HG03432 (cell line): Measurements from ENCODE around the gene SORCS1.
A peak's percentile ranks its signal among the peaks of the same experiment; 100 is the strongest.

Experiments used
- ATAC-seq: cut with Tn5 transposase; IDR thresholded peaks from one replicate; pipeline ENCODE4 v1.9.1; 2021; ENCODE audit warnings: mild to moderate bottlenecking, moderate library complexity; ENCODE audit not compliant: unreplicated experiment

SORCS1 gene

DNA sequence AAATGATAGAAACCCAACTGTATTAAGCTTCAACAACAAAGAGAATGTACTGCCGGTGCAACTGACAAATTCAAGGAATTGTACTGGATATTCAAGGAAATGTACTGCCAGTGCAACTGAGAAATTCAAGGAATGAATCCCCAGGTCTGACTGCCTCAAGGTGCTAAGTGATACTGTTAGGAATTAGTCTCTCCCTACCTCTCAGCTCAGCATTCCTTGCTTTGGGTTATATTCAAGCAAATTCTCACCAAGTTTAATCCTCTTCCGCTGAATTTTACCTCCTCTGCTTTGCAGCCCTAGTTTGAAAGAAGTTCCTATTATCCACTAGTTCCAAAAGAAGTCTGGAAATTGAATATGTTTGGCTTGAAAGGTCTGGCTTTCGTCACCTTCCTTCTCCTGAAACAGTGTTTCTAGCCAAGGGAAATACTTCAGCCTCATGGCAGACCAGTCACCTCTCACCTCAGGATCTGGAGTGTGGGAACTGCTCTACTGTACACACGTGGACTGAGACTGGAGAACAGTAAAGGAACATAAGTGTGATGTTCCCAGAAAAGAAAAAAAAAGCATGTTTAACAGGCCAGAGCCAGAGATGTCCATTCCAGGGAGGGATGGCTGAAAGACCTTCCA lies 60.4 kb downstream of the SORCS1 start:
- no peak for ATAC-seq

DNA sequence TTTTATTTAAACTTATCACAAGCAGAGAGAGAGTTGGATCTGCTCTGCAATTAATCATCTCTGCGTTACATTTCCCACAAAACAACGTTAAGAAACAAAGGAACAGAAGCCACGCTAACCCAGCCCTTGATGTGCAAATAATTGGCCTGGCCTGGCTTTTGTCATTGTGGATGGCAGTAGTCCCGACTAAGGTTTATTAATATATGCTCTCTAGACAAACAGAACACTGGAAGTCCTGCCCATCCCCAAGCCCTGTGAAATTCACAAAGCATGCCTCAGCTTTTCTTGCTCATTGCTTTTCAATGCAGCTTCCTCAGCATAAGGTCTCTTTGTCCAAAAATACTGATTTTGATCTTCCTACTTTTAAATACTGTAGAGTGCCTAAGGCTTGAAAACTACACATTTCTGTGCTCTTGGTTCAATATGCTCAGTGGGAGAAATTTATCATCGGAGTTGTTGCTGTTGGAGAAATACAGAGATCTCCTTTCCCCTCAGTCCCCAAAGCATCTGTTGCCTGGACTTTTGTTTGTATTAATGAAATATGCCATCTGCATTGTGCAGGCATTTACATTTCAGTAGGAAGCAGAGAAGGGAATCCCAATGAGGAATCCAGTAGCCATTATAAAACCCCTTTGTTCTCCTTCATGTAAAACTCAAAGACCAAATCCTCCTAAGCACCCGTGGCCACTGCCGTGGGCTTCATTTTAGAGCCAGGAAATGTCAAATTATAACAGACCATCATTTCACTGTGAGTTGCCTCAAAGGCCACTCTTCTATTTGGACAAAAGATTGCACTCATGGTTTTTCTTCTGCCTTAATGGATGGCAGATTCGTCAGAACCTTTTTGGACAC lies 61.1 kb downstream of the SORCS1 start:
- no peak for ATAC-seq

DNA sequence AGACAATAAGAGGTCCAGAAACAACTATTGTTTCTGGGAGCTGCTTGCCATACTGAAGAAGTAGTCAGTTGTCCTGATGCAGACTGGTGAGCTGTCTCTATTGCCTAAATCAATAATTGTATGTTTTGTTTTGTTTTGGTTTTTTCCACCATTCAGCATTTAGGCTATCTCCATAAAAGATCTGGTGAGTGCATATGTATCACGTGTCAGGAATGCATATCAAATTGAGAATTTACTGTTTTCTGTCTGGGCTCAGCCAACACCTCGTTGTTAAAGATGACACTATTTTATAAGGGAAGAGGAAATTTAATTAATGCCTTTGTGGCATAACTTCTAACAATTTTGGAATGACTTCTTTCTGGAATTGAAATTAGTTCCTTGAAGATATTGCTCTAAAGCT lies 66.2 kb downstream of the SORCS1 start:
- no peak for ATAC-seq

DNA sequence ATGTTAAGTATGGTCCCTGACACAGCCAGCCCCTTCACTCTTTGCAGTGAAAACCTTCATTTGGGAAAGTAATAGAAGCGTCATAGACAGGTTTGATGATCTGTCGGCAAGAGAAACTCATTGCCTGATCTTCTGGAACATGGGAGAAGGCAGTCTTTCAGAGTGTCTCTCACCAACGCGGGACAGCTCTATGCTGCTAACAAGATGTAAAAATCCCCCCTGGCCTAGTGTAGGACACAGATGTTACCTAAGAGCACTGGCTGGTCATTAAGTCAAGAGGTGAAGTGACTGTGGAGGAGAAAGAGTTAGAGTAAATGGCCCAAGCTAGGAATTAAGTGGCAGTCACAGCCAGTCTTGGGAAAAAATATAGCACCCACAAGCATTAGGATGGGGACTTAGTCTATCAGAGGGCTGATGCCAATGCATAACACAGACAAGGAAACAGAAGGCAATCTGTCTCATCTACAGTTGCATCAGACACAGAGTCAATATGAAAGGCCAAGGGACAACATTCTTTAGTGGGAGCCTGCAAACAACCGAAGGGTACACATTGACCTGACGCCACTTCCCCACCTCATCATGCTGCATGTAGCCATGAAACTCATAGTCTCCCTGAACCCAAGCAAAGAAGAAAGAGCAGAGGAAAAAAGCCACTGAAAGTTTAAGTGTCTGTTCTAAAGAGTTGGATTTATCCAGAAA lies 69.5 kb downstream of the SORCS1 start:
- no peak for ATAC-seq

DNA sequence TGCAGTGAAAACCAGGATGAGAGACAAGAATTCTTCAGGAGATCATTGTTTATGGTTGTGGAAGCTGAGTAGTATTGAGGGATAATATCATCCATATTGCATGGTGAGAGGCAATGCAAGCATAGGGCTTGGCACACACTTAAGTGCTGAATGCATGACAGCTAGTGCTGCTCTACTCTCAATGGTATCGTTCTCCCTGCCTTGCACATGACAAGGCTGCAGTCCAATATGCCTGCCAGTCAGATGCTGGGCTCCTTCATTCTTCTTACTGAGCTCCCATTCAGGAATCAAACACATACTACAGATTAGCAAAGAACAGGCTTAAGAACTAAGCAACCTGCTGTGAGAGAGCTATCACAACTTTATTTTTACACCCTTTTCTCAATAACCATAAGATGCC lies 72.2 kb downstream of the SORCS1 start:
- no peak for ATAC-seq

DNA sequence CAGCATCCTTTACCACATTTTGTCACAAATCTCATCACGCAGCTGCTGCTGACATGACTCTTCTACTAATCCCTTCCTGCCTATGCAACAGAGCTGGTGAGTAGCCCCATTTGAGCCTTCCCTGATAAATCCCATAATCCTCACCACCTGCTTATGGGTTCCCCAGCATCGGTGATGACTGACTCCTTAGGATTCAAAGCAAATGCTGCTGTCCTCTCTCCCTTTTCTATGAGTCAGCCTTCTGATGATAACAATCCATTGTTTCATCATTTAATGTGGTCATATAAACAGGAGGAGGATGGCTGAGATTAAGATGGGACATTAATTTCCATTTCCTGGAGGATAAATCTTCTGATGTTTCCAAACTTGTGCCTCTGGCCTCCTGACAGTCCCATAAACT lies 73.4 kb downstream of the SORCS1 start:
- no peak for ATAC-seq

DNA sequence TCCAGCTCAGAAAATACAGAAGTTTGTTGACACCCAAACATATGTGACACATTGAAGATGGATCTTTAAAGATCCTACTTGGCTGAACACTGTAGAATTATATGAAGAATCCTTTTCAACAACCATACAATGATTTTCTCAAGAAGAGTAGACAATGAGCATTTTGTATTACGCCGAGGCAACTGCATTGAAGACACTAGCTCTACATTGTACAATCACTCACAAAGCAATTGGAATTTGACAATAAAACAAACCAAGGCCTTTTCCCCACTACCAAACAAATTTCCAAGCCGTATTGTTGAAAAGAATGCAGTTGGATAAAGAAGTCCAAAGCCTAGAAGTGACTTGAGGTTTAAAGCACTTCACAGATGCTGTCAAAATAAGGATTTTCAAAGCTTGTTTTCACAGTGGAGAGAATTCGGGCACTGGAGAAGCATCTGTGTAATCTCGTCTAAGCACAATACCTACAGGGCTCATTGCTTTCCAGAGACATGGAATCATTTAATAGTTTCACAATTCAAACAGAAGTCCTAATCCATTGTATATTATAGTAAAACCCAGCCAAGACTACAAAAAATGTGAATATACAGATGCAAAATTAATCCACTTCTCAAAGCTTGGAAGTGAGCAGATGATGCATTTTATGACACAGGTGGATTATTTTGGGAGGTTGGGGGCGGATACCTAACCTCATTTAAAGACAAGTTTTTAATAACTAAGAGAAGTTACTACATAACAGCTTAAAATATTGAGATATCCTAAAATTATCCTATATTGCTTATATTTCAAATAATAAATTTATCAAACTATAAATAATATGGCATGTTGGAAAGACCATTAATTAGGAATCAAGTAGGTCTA lies 78.6 kb downstream of the SORCS1 start:
- ATAC-seq, result no peak

DNA sequence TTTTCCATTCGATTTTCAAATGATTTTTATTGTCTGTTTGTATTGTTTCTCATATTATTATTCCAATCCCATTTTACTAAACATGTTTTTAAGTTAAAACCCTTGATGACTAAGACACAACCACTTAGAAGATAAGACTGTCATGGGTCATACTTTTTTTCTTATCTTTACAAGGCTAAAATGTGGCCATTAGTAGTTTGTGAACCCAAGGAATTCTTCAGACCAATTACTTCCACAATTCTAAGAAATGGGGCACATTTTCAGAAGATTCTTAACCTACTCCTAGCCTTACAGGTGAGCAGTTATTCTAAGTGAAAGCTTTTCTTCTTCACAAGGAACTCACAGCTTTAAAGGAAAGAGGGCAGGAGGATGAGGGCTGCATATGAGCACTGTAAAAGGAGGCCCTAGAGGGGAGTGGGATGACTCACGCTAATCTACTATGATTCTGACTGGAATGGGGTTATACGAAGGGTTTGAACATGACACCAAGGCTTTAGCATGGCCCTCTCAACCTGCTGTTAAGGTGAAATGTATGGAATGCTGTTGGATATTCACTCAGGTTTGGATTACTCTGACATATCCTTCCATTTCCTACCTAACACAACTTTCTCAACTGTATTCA lies 81.0 kb downstream of the SORCS1 start:
- ATAC-seq, result no peak

DNA sequence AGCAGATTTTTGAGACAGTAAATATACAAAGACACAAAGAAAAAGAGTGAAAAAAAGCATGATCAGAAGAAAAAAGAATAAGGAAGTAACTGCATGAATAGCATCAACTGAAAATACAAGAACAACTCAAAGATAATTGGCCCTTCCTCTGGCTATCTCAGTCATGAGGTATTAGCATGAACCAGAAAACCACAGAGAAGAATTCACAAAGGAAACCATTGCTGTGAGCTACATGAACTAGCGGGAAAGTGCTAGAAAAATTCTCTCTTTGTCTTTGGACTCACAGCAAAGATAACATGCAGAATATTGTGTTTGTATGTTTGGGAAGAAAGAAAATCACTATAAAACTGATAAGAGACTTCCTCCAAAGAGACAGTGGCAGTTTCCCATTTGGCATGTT lies 82.9 kb downstream of the SORCS1 start:
- ATAC-seq, result no peak

DNA sequence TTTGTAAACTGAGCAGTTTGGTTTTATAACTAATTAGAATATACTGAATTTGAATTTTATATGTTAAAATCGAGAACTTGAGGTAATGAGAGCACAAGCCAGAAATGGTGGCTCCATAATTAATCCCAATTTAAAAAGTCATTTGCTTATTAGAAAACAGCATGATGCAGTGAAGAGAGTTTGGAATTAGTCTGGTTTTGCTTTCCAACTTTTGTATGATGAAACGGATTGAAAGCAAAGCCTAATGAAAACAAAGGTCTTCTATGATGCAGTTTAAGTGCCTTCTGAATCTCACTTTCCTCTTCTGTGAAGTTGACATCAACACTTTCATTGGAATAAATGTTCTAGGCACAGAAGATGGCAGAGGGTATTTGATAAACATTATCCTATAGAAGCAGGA lies 89.4 kb downstream of the SORCS1 start:
- no peak for ATAC-seq

DNA sequence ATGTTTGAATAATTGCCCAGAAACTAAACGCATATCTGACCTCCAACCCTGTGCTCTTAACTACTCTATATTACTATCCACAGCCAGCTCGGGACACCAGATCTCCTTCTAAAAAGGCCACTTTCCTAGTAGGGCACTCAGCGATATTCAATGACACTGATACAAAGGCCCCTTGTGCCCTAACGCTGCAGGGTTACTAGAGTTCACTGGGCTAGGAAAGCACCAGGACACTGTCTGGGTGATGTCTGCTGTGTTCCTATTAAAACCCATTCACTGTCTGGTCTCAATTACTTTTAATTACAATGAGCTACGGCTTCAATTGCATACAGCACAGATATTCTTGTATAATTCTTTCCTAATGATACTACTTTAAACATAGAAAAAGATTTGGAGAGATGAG lies 91.7 kb downstream of the SORCS1 start:
- no peak for ATAC-seq

DNA sequence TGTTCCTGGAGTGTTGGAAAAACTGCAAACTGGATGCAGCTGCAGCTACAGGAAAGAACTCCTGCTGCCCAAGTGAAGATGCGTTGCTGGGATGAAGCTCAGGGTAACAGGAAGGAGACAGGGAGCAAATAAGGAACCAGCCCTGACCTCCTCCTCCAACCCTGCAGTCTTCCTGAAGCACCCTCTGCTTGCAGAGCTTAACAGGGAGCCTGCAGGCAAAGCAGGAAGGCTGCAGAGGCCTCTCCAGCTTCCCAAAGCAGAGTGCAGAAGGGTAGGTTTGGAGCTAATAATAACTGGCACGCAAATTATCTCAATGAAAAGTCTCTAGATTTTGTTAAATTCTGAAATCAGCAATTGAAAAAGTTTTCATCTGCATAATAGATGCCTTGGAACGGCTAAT lies 92.5 kb downstream of the SORCS1 start:
- no peak for ATAC-seq

DNA sequence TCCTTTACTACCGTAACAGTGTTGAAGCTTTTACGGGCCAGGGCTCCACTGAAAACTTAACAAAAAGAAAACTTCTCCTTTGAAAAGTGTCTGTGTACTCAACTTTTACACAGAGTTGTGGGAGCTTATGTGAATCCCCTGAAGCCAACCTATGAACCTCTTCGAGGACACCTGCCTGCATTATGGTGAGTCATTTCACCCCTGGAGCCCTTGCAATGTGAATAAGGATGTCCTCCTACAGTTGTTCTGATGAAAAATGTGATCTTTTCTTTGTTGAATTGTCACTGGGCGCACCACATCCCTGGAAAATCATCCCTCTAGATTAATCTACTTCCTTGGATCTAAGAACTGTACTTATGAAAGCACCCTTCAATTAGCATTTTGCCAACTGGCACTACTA lies 93.2 kb downstream of the SORCS1 start:
- peak; percentile 50 for ATAC-seq

DNA sequence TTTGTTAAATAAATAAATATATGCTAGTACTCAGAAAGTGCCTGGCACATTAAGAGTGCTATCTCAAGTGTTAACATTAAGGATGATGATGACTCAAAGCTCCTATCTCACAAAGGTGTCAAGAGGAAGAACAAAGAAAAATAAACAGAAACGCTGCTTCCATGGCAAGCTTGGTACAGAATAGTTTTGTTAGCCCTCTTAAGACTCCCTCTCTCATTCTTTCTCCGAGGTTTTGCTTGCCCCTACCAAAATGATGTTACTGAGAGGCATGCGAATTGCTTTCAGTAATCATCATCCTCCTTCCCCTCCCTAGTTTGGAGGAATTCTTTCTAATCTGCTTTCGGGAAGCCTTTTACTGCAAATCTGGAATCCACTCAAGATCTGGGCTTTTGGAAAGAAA lies 96.7 kb downstream of the SORCS1 start:
- ATAC-seq, result no peak

DNA sequence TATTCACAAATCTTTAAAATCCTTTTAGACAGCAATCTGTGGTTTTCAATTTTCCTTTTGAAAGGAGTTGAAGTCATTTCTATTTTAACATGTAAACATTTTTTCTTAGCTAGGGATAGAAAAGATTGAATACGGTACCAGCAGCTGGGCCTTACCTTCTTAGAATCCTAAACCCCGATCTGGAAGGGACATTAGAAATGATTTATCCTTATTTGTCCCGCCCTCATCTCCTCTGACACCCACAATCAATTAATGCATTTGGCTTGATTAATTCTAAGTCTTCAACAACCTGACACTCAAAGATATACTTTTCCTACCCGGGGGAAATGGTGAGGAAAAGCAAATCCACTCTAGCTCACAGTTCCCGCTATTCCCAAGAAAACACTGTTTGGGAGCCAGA lies 100.4 kb downstream of the SORCS1 start:
- ATAC-seq, result no peak

DNA sequence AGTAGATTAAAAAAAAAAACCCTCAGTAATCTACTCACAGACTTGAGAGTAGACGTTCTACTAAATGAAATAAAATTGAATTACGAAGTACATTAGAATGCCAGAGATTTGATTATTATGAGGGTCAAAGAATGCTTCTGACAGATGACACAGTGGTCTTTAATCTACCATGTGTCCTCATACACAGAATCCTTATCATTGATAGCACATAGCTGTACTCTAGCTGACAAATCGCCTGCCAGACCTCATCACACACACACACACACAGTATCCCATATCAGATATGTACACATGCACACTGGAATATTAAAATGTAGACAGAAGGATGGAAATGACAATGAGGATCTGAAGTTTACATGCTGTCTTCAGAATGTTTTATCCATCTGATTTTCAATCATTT lies 104.6 kb downstream of the SORCS1 start:
- no peak for ATAC-seq

DNA sequence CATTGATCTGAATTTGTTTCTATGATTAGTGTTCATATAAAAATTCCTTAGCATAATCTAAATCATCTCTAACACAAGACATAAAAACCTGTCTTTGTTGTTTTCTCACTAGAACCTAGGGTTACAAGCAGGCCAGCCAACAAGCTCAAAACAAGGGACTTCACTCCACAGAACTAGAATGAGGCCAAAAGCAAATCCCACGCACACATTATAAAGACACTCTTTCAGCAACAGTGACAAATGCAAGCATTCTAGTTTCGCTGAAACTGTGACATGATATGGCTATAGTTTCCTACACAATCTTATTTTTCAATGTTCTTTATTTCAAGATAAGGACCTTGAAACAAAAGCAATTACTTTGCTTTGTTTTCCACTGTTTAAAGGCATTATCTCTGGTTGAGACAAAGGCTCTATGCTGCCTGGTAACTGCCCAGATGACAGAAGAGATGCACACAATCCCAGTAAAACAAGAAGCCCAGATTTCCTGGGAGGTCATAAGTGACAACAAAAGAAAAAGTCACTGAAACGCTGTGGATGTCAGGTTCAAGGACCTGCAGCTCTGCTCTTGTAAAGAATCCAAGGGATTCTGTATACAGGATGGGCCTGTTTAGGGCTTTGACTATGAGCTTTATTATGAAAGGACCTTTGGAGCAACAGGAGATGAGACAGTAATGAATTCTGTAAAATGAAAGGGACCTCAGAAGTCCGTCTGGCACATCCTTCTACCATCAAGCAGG lies 105.3 kb downstream of the SORCS1 start:
- no peak for ATAC-seq

DNA sequence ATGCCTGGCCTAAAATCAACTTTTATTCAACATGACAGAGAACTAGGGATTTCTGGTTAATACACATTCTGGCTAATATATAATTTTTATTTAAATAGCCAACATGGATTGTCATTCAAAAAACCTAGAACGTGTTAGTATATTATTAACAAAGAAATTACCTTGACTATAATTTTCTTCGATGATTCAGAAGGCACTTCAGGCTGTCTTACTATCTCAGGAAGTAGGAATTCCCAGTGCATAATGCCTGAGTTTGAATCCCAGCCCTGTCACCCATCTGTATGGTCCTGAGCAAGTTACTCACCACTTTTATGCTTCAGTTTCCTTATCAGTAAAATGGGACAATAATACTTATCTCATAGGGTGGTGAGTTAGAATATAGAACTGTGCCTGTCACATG lies 106.2 kb downstream of the SORCS1 start:
- ATAC-seq, result no peak

DNA sequence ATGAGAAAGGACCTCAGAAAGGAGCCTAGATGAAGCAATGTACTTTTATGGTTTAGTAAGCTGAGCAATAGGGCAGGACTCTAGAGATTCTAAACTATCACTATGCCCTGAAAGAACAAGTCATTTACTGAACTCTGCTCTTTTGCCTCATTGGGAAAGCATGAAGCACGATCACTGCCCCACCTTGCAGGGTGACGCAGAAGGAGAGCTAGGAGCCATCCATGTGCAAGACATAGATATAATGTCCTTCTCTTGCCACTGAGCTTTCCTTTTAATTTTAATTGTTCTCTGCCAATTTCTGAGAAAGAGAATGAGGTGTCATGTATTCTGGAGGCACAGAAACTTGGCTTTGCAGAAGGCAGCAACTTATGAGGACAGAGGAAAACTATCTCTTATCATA lies 108.3 kb downstream of the SORCS1 start:
- ATAC-seq, result no peak
